HepG2 (cell line): ENCODE results near the gene CLDN9. TPM values are rescaled to one million over a fixed set of nuclear protein-coding genes. Genes with fewer than 3 reads are reported as not detected.

ENCODE experiments used
- E2F1 ChIP-seq: sonication (generic); formaldehyde crosslinking; IDR thresholded peaks from 2 replicates; pipeline ENCODE4 v1.5.0; 2020; ENCODE audit warnings: missing genetic modification reagents
- EED ChIP-seq: sonication (generic); formaldehyde crosslinking; IDR thresholded peaks from 2 replicates; pipeline ENCODE4 v1.5.0; 2020; ENCODE audit warnings: mild to moderate bottlenecking, missing genetic modification reagents
- HDAC1 ChIP-seq: sonication (generic); formaldehyde crosslinking; IDR thresholded peaks from 2 replicates; pipeline ENCODE4 v1.5.1; 2020; ENCODE audit warnings: mild to moderate bottlenecking, missing genetic modification reagents
- MBD4 ChIP-seq: IDR thresholded peaks from 2 replicates; pipeline ENCODE4 v1.6.1; 2012; ENCODE audit warnings: low read length, inconsistent platforms, borderline replicate concordance
- NBN ChIP-seq: fragments of 450-650 bp; conservative IDR thresholded peaks from 2 replicates; pipeline ENCODE4 v1.6.1; 2017
- PHF5A ChIP-seq: IDR thresholded peaks from one replicate; pipeline ENCODE4 v1.6.1; 2018; ENCODE audit warnings: low read depth, missing genetic modification reagents; ENCODE audit not compliant: unreplicated experiment
- PRPF4 ChIP-seq: fragments of 200-400 bp; formaldehyde crosslinking; IDR thresholded peaks from 2 replicates; pipeline ENCODE4 v1.6.1; 2016; ENCODE audit warnings: low read length, low read depth; ENCODE audit not compliant: poor library complexity, severe bottlenecking
- XRCC5 ChIP-seq: fragments of 200-400 bp; formaldehyde crosslinking; optimal IDR thresholded peaks from 2 replicates; pipeline ENCODE3; 2017; ENCODE audit warnings: mild to moderate bottlenecking, low read length
- ZFX ChIP-seq: sonication (generic); formaldehyde crosslinking; IDR thresholded peaks from 2 replicates; pipeline ENCODE4 v1.4.0; 2020; ENCODE audit warnings: mild to moderate bottlenecking, low read depth, missing genetic modification reagents, moderate library complexity
- ZNF205 ChIP-seq: IDR thresholded peaks from 2 replicates; pipeline ENCODE4 v1.6.1; 2018; ENCODE audit warnings: missing biosample characterization, missing genetic modification reagents
- ZNF235 ChIP-seq: sonication (generic); formaldehyde crosslinking; IDR thresholded peaks from 2 replicates; pipeline ENCODE4 v1.8.1; 2023; ENCODE audit warnings: mild to moderate bottlenecking, missing genetic modification reagents, borderline replicate concordance
- ZNF646 ChIP-seq: sonication (generic); formaldehyde crosslinking; IDR thresholded peaks from 2 replicates; pipeline ENCODE4 v1.9.0; 2021; ENCODE audit warnings: mild to moderate bottlenecking, missing genetic modification reagents
- ZNF687 ChIP-seq: sonication (generic); formaldehyde crosslinking; IDR thresholded peaks from 2 replicates; pipeline ENCODE4 v1.5.1; 2020; ENCODE audit warnings: mild to moderate bottlenecking, missing genetic modification reagents, moderate library complexity
- polyA plus RNA-seq, 8 experiments: library from polyadenylated mRNA; depleted of rRNA in 3 of 8; stranded (reverse) in 7 of 8; unstranded in 1 of 8; fragments of >200 nt; fragmentation: Illumina TruSeq in 4 of 8; extraction: Trizol in 4 of 8; gene quantifications; 2 replicates each; pipeline versions ENCODE4 v1.2.1 to v1.2.3, GENCODE V29; 2011 to 2016; ENCODE audit warnings: low read depth in 4 of 8, missing spikeins in 1 of 8, mixed read lengths in 1 of 8; ENCODE audit not compliant: insufficient read depth in 1 of 8
- total RNA-seq, 5 experiments: library from RNA; depleted of rRNA; stranded (reverse); fragments of >200 nt; fragmentation: Illumina TruSeq; extraction: Trizol; gene quantifications; 2 replicates each; pipeline ENCODE4 v1.2.3, GENCODE V29; 2016; ENCODE audit warnings: low read depth in 1 of 5

CLDN9 gene
- total and polyA plus RNA-seq, 2 of the 13 experiments (the other 11 are each of a cell fraction or from before 2014, with no cell fraction given): 0.15 to 0.26 TPM

GRCh38 chr16:3007957-3008689, 4.6 kb upstream of the CLDN9 start (continued):
- TF ChIP-seq ZNF646 (no peak), PRPF4 (peak; percentile 96), XRCC5 (no peak), ZFX (CRISPR knock-in tag) (no peak), ZNF687 (CRISPR knock-in tag) (peak; percentile 16; the same call in 1 of the 2 replicates), ZNF205 (no peak), PHF5A (CRISPR knock-in tag) (no peak), ZNF235 (CRISPR knock-in tag) (no peak), MBD4 (no peak), E2F1 (no peak), HDAC1 (CRISPR knock-in tag) (no peak), NBN (no peak), EED (CRISPR knock-in tag) (no peak)
